Liver (tissue), 3 donors: ENCODE data around the gene CLNS1A.

ENCODE experiments used
- EGR1 ChIP-seq, 2 donors: IDR thresholded peaks; 2 replicates each; pipeline ENCODE4 v1.6.1; 2016 to 2018; ENCODE audit warnings: antibody characterized with exemption in 2 of 2, low read depth in 2 of 2
- FOXA1 ChIP-seq: IDR thresholded peaks from 2 replicates; pipeline ENCODE4 v1.6.1; 2016; ENCODE audit warnings: antibody characterized with exemption
- TAF1 ChIP-seq: conservative IDR thresholded peaks from 2 replicates; pipeline ENCODE4 v1.6.1; 2016; ENCODE audit warnings: antibody characterized with exemption, mild to moderate bottlenecking
- YY1 ChIP-seq: IDR thresholded peaks from 2 replicates; pipeline ENCODE4 v1.6.1; 2016; ENCODE audit warnings: antibody characterized with exemption, mild to moderate bottlenecking
- TF ChIP-seq, protein P1 (sequence below): fragments of 150-350 bp; IDR thresholded peaks from 2 replicates; pipeline ENCODE4 v1.5.1; 2017; ENCODE audit warnings: improper control_type of control experiment, low read depth, low read length; ENCODE audit not compliant: missing input control
- donor health status: healthy.
- donor health status: healthy.

GRCh38 chr11:77654770-77655434 lies 17.3 kb upstream of the CLNS1A start:
- TF ChIP-seq, protein P1, sequence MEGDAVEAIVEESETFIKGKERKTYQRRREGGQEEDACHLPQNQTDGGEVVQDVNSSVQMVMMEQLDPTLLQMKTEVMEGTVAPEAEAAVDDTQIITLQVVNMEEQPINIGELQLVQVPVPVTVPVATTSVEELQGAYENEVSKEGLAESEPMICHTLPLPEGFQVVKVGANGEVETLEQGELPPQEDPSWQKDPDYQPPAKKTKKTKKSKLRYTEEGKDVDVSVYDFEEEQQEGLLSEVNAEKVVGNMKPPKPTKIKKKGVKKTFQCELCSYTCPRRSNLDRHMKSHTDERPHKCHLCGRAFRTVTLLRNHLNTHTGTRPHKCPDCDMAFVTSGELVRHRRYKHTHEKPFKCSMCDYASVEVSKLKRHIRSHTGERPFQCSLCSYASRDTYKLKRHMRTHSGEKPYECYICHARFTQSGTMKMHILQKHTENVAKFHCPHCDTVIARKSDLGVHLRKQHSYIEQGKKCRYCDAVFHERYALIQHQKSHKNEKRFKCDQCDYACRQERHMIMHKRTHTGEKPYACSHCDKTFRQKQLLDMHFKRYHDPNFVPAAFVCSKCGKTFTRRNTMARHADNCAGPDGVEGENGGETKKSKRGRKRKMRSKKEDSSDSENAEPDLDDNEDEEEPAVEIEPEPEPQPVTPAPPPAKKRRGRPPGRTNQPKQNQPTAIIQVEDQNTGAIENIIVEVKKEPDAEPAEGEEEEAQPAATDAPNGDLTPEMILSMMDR: no peak
- no peak for TF ChIP-seq FOXA1
- TF ChIP-seq TAF1: no peak
- no peak for TF ChIP-seq EGR1 (IDR thresholded peaks at IDR 0.05; ENCODE audit: low read depth in 2 of 2)
- no peak for TF ChIP-seq YY1
